ENCODE results near the gene PTPRD.

- TF ChIP-seq POLR2A (IDR thresholded peaks at IDR 0.05) = no peak
- TF ChIP-seq, protein P1, sequence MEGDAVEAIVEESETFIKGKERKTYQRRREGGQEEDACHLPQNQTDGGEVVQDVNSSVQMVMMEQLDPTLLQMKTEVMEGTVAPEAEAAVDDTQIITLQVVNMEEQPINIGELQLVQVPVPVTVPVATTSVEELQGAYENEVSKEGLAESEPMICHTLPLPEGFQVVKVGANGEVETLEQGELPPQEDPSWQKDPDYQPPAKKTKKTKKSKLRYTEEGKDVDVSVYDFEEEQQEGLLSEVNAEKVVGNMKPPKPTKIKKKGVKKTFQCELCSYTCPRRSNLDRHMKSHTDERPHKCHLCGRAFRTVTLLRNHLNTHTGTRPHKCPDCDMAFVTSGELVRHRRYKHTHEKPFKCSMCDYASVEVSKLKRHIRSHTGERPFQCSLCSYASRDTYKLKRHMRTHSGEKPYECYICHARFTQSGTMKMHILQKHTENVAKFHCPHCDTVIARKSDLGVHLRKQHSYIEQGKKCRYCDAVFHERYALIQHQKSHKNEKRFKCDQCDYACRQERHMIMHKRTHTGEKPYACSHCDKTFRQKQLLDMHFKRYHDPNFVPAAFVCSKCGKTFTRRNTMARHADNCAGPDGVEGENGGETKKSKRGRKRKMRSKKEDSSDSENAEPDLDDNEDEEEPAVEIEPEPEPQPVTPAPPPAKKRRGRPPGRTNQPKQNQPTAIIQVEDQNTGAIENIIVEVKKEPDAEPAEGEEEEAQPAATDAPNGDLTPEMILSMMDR (IDR thresholded peaks at IDR 0.05) = no peak
Observed at GRCh38 chr9:8621416-8621815, 1991.4 kb downstream of the PTPRD start.

Measured in thyroid gland (tissue), 4 donors.